Ecto neural progenitor cell (in vitro differentiated cells): ENCODE data around the gene SLAMF8.

Experiments
- DNase-seq: peaks from one replicate; pipeline ENCODE4 v3.0.0-alpha.2; 2018; ENCODE audit warnings: low spot score

The SLAMF8 gene

GRCh38 chr1:159821171-159821867, 5.4 kb upstream of the SLAMF8 start:
- DNase-seq = no peak

- no peak for DNase-seq
These were observed 3.3 kb upstream of the SLAMF8 start for GRCh38 chr1:159823406-159823805.

- no peak for DNase-seq
These were observed 1.1 kb upstream of the SLAMF8 start for GRCh38 chr1:159825564-159825963.

- no peak for DNase-seq
These were observed 423 bp downstream of the SLAMF8 start for GRCh38 chr1:159827102-159827490.

GRCh38 chr1:159827549-159827948, 876 bp downstream of the SLAMF8 start:
- no peak for DNase-seq

GRCh38 chr1:159828176-159828575, 1.5 kb downstream of the SLAMF8 start:
- no peak for DNase-seq

GRCh38 chr1:159828581-159829272, 2.1 kb downstream of the SLAMF8 start:
- no peak for DNase-seq

- peak; percentile 68 for DNase-seq
These were observed 2.6 kb downstream of the SLAMF8 start for GRCh38 chr1:159829273-159829634.

- DNase-seq = no peak
These were observed 3.3 kb downstream of the SLAMF8 start for GRCh38 chr1:159829822-159830465.

- DNase-seq = no peak
These were observed 4.0 kb downstream of the SLAMF8 start for GRCh38 chr1:159830722-159831121.

GRCh38 chr1:159831412-159832141, 4.9 kb downstream of the SLAMF8 start:
- no peak for DNase-seq

- DNase-seq = no peak
These were observed 5.6 kb downstream of the SLAMF8 start for GRCh38 chr1:159832309-159832708.

- no peak for DNase-seq
These were observed 8.7 kb downstream of the SLAMF8 start for GRCh38 chr1:159835356-159835755.

GRCh38 chr1:159835862-159836525, 9.3 kb downstream of the SLAMF8 start:
- no peak for DNase-seq

GRCh38 chr1:159838715-159839114, 12.0 kb downstream of the SLAMF8 start:
- no peak for DNase-seq

- no peak for DNase-seq
These were observed 12.6 kb downstream of the SLAMF8 start for GRCh38 chr1:159839116-159839849.

GRCh38 chr1:159841749-159842148, 15.1 kb downstream of the SLAMF8 start:
- DNase-seq = no peak

GRCh38 chr1:159843459-159843858, 16.8 kb downstream of the SLAMF8 start:
- no peak for DNase-seq

GRCh38 chr1:159845751-159846629, 19.3 kb downstream of the SLAMF8 start:
- DNase-seq = no peak

GRCh38 chr1:159847231-159847630, 20.6 kb downstream of the SLAMF8 start:
- no peak for DNase-seq
